ENCODE results near the gene ENTHD1. TPM values are rescaled to one million over a fixed set of nuclear protein-coding genes. Genes with fewer than 3 reads are reported as not detected.

ENTHD1 gene
- total and polyA plus RNA-seq, 9 of the 15 experiments (the other 6 are each of a cell fraction or from before 2014, with no cell fraction given) = 0.13 to 0.98 (median 0.35) TPM

- TF ChIP-seq YY1 (IDR thresholded peaks at IDR 0.05; ENCODE audit: borderline replicate concordance in 1 of 3, control insufficient read depth in 1 of 3, extremely low read depth in 1 of 3, insufficient read depth in 3 of 3, insufficient read length in 1 of 3, insufficient replicate concordance in 2 of 3, low read depth in 1 of 3, low read length in 2 of 3) = no peak
- no peak for TF ChIP-seq MCM3 (IDR thresholded peaks at IDR 0.05)
- TF ChIP-seq SMARCA4 (IDR thresholded peaks at IDR 0.05) = no peak
- no peak for TF ChIP-seq TAF15 (IDR thresholded peaks at IDR 0.05; ENCODE audit: low read depth, low read length)
- no peak for TF ChIP-seq TCF15 (CRISPR knock-in tag; IDR thresholded peaks at IDR 0.05)
- TF ChIP-seq ZNF511 (CRISPR knock-in tag; IDR thresholded peaks at IDR 0.05) = no peak
- no peak for TF ChIP-seq ZBTB49 (CRISPR knock-in tag; IDR thresholded peaks at IDR 0.05; ENCODE audit: borderline replicate concordance)
- no peak for TF ChIP-seq MITF (IDR thresholded peaks at IDR 0.05)
- no peak for TF ChIP-seq WHSC1 (IDR thresholded peaks at IDR 0.05; ENCODE audit: low read length)
- no peak for TF ChIP-seq KAT8 (IDR thresholded peaks at IDR 0.05; ENCODE audit: low read depth)
- peak; percentile 40; the same call in 1 of the 2 replicates for TF ChIP-seq ZNF592 (IDR thresholded peaks at IDR 0.05)
- TF ChIP-seq NONO (IDR thresholded peaks at IDR 0.05; ENCODE audit: low read depth in 2 of 2, low read length in 1 of 2) = no peak
- TF ChIP-seq ZNF449 (CRISPR knock-in tag; IDR thresholded peaks at IDR 0.05) = no peak
- no peak for TF ChIP-seq LARP7 (IDR thresholded peaks at IDR 0.05)
- no peak for TF ChIP-seq NFATC3 (IDR thresholded peaks at IDR 0.05)
- TF ChIP-seq NCOA6 (IDR thresholded peaks at IDR 0.05) = no peak
- TF ChIP-seq CAMTA2 (CRISPR knock-in tag; conservative IDR thresholded peaks at IDR 0.05) = no peak
- TF ChIP-seq MCM7 (IDR thresholded peaks at IDR 0.05) = no peak
- no peak for TF ChIP-seq NCOR1 (IDR thresholded peaks at IDR 0.05)
These were observed 60.5 kb downstream of the ENTHD1 start (continued) for GRCh38 chr22:39833093-39833492.

Data from K562 (cell line).